ENCODE data around the gene PDZD7. TPM values are rescaled to one million over a fixed set of nuclear protein-coding genes. Genes with fewer than 3 reads are reported as not detected.
"Not testable (repeated sequence)": the region's sequence is repeated elsewhere in the genome, so short reads cannot be mapped to it uniquely, and the experiment has no call there.

PDZD7 gene
- total and polyA plus RNA-seq, 2 of the 8 experiments (the other 6 are each of a cell fraction or from before 2014, with no cell fraction given) = 0.88 to 1.6 TPM

- H3K27ac ChIP-seq (ENCODE audit: low read depth, low read length); H3K9ac ChIP-seq (replicated peaks in 1 of 4; ENCODE audit: extremely low read depth in 1 of 4, low read depth in 3 of 4, low read length in 3 of 4); H2BK12ac ChIP-seq (ENCODE audit: low read depth, low read length); DNase-seq (ENCODE audit: low read depth in 1 of 2, low spot score in 2 of 2); H4K91ac ChIP-seq (replicated peaks; ENCODE audit: insufficient read length, low read length); H3K79me1 ChIP-seq (ENCODE audit: low read depth, low read length); H3K18ac ChIP-seq (ENCODE audit: extremely low read depth, low read length); H2AK5ac ChIP-seq (ENCODE audit: low read depth, low read length); H3K56ac ChIP-seq (replicated peaks; ENCODE audit: insufficient read length, low read depth, low read length); H4K5ac ChIP-seq (ENCODE audit: insufficient read length, low read depth, low read length); H4K8ac ChIP-seq (ENCODE audit: extremely low read depth, insufficient read depth, low read length); H3K9me3 ChIP-seq (ENCODE audit: insufficient read depth in 2 of 2, low read depth in 1 of 2, low read length in 1 of 2); H2BK120ac ChIP-seq (replicated peaks; ENCODE audit: low read depth, low read length); H2BK20ac ChIP-seq (ENCODE audit: low read length); H2BK15ac ChIP-seq (ENCODE audit: low read length); H3K4me2 ChIP-seq (ENCODE audit: insufficient read depth in 1 of 2, low read depth in 2 of 2, low read length in 2 of 2); H3K23me2 ChIP-seq (ENCODE audit: low read depth, low read length); H3K4ac ChIP-seq (replicated peaks; ENCODE audit: insufficient read length, low read depth, low read length); H2AFZ ChIP-seq (ENCODE audit: low read length); H3K4me3 ChIP-seq (ENCODE audit: extremely low read depth in 1 of 4, insufficient read depth in 2 of 4, low read depth in 3 of 4, low read length in 4 of 4); H3K14ac ChIP-seq (ENCODE audit: insufficient read length); H3K27me3 ChIP-seq (replicated peaks in 1 of 4; ENCODE audit: control insufficient read depth in 3 of 4, extremely low read depth in 1 of 4, insufficient read depth in 3 of 4, low read length in 3 of 4); H3K79me2 ChIP-seq (ENCODE audit: control insufficient read depth in 1 of 2, insufficient read depth in 2 of 2, low read length in 2 of 2); H2BK5ac ChIP-seq (ENCODE audit: low read depth, low read length); H3K23ac ChIP-seq (ENCODE audit: insufficient read length): not testable (repeated sequence)
- CTCF ChIA-PET (ENCODE audit: partially characterized antibody) = interaction anchor here (0.5 to 2.0 kb wide), 3 partner anchors 37 to 414 kb away, joined by 3 to 5 read pairs (median 3); no protein-coding TSS in a partner anchor
- H4K20me1 ChIP-seq (replicated peaks in 1 of 2; ENCODE audit: control insufficient read depth in 1 of 2, insufficient read depth in 2 of 2, low read length in 2 of 2) = peaks cover 0 to 16% of the 10 kb centered on the region in 2 experiments
- 91% methylated on average over 8 of the region's 8 CpGs; no CpG with 5 or more reads in 1 of the 2 experiments for WGBS, 2 experiments (ENCODE audit: extremely low coverage in 1 of 2, insufficient coverage in 1 of 2, insufficient read length in 1 of 2, insufficient replicate concordance in 2 of 2, low coverage in 1 of 2, low lambda C conversion rate in 2 of 2, missing lambda C conversion rate in 1 of 2)
- POLR2A ChIA-PET (ENCODE audit: partially characterized antibody) = interaction anchor here (0.6 to 1.2 kb wide), 2 partner anchors 11 to 13 kb away, joined by 3 to 5 read pairs; partner anchors contain the start of genes MRPL43 and TWNK
- peak; percentile 13 for FAIRE-seq
- H3K4me1 ChIP-seq (replicated peaks in 1 of 4; ENCODE audit: control insufficient read depth in 3 of 4, insufficient read depth in 4 of 4, low read length in 3 of 4) = peaks cover 0 to 11% (median 9%) of the 10 kb centered on the region in 4 experiments; a peak in 6 of 7 replicates
- peaks cover 0 to 11% (median 3%) of the 10 kb centered on the region in 4 experiments; a peak in 4 of 8 replicates for H3K36me3 ChIP-seq (ENCODE audit: control insufficient read depth in 2 of 4, insufficient read depth in 4 of 4, low read length in 3 of 4)
Measured at GRCh38 chr10:100975397-100975796, 55.5 kb downstream of the PDZD7 start.

All from H1 (cell line).